Fibroblast of pulmonary artery (primary cell): ENCODE measurements around the gene SLC2A6.
A peak's percentile ranks its signal among the peaks of the same experiment; 100 is the strongest.

ENCODE experiments used
- DNase-seq: peaks from one replicate; pipeline ENCODE4 v3.0.0-alpha.2; 2010; ENCODE audit warnings: low read depth
- H3K4me3 ChIP-seq: replicated peaks from 2 replicates; pipeline ENCODE4 v1.5.1; 2011; ENCODE audit warnings: low read depth, mild to moderate bottlenecking, control low read depth, low read length, moderate library complexity
- TF ChIP-seq, protein P1 (sequence below): IDR thresholded peaks from 2 replicates; pipeline ENCODE4 v1.5.1; 2011; ENCODE audit warnings: mild to moderate bottlenecking, control low read depth, low read length, inconsistent platforms; ENCODE audit errors: missing control alignments

Gene SLC2A6

DNA sequence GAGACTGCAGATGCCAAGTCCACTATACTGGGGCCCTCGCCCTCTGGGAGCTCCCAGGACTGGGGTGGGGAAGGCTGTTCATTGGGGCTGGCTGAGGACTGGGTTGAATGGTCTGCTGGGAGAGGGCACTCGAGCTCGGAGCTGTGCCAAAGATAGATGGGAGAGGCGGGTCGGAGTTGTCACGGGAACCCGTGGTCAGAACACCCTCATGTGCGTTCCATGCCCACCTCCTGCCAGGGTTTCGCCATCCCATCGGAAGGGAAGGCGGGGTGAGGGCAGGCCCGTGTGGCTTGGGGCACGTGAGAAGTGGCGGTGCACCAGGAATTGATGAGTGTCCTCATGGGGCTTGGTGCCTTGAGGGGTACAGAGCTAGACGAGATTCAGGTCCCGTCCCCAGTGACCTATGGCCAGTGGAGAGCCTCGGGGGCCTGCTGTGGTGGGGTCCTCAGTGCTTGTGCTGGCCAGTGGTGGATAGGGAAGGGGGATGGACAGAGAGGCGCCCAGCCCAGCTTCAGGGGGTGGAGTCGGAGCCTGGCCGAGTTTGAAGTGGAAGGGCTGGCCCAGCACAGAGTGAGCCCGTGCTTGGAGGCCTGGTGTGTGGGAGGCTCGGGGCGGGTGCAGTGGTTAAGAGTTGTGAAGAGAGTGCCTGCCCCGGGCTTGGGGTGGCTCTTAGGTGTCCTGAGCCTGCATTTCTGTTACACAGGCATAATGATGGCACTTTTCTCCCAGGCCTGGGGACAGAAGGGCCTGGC lies 14.9 kb downstream of the SLC2A6 start:
- DNase-seq, result peak; percentile 30
- TF ChIP-seq, protein P1, sequence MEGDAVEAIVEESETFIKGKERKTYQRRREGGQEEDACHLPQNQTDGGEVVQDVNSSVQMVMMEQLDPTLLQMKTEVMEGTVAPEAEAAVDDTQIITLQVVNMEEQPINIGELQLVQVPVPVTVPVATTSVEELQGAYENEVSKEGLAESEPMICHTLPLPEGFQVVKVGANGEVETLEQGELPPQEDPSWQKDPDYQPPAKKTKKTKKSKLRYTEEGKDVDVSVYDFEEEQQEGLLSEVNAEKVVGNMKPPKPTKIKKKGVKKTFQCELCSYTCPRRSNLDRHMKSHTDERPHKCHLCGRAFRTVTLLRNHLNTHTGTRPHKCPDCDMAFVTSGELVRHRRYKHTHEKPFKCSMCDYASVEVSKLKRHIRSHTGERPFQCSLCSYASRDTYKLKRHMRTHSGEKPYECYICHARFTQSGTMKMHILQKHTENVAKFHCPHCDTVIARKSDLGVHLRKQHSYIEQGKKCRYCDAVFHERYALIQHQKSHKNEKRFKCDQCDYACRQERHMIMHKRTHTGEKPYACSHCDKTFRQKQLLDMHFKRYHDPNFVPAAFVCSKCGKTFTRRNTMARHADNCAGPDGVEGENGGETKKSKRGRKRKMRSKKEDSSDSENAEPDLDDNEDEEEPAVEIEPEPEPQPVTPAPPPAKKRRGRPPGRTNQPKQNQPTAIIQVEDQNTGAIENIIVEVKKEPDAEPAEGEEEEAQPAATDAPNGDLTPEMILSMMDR, result no peak
- H3K4me3 ChIP-seq, result no peak overlapping the region

DNA sequence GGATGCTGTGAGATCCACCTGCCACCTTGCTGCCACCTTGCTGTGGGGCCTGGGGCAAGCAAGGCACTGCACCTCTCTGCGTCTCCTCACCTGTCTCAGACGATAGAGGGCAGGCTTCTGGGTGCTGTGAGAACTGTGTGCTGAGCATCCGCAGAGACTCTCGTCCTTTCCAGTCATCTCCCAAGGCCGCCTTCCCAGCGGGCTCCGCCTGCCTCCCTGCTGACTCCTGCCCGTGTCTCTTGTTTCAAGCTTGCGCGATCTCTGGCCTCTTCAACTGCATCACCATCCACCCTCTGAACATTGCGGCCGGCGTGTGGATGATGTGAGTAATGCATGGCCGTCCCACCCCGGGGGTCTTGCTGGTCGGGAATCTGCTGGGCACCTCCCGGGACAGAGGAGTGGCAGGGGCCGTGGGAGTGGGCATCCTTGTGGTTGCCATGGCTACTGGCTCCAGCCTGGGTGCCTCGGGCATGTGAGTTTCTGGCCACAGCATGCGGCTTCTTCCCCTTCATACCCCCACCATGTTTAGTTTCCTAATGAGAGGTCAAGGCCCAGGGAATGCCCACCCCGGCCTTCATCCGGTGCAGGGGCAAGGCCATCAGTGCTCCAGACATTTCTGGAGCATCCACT lies 15.6 kb downstream of the SLC2A6 start:
- no peak for DNase-seq
- no peak overlapping the region for H3K4me3 ChIP-seq
- TF ChIP-seq, protein P1, result no peak

DNA sequence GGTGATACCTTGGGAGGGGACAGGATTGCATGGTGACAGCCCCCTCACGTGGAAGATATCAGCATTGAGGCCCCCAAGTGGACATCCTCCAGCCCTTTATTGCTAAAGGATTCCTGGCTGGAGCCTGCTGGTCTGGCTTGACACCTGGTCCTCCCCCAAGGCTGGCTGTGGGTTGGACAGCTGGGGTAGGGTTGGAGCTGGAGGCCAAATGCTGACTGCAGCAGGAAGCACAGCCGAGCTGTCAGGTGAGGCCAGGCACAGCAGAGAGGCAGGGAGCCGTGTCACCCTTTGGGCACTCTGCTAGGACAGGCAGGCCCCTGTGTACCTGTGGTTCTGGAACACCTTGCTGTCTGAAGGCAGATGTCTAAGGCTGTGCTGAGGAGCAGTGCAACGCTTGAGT lies 16.9 kb downstream of the SLC2A6 start:
- TF ChIP-seq, protein P1, result no peak
- no peak overlapping the region for H3K4me3 ChIP-seq
- DNase-seq, result no peak

DNA sequence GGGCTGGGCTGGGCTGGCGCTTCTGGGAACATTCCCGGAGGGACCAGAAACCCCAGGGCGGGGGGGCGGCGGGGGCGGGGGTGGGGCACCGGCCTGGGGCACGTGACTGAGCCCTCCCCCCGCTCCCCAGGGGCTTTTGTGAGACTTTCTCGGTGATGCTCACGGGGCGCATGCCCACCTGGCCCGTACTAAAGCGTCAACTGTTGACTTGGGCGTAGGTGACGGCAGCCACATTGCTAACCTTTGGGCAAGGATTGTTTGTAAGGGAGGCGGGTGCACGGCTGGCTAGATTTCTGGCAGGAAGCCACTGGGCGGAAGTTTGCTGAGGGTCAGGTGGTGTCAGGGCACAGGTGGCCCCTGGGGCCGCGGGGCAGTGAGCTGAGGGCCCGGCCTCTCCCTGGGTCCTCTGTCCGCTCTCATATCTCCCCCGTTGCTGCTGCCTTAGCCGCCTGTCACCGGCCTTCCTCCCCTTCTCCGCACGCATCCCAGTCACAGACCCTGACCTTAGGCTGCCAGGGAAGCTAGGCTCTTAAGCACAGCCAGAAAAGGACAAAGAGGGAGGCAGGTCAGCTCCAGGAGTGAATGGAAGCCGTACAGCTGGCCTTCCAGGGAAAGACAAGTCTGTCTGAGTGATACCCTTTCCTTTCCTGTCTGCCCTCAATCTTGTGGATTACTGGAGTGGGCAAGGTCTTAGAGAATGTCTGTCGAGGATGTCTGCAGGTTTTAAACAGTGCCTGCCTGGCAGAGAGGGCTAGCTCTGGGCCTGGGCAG lies 18.3 kb downstream of the SLC2A6 start:
- H3K4me3 ChIP-seq, result peak overlapping the region; percentile 80
- peak; percentile 24 for DNase-seq
- TF ChIP-seq, protein P1, result no peak

DNA sequence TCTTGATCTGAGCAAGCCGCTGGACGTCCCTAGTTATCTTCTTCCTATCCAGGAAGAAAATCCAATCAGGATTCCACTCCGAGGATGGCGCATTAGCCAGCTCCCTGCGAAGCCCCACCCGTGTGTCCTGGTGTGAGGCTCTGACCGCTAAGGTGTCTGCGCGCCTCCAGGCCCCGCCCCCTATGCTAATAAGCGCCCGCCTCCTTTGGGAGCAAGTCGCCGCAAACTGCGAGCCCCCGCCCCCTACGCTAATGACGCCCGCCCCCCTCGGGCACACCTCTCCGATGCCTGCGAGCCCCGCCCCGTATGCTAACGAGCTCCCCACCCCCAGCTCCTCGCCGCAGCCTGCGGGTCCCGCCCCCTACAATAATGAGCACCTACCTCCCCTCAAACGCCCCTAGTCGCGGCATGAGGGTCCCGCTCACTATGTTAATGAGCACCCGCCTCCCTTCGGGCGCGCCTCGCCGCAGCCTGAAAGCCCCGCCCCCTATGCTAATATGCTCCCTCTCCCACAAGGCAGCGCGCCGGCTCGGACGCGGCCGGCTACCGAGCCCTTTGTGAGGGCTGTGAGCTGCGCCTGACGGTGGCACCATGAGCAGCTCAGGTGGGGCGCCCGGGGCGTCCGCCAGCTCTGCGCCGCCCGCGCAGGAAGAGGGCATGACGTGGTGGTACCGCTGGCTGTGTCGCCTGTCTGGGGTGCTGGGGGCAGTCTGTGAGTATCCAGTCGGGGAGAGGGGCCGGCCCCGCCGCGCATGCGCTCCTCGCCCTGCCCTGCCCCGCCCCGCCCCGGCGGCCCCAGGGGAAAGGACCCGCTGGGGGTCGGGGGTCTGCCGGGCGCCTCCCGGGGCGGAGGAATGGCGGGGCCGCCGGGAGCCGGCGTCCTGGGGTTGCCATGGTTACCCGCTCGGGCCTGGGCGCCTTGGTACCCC lies 19.2 kb downstream of the SLC2A6 start, which contains the start of gene CACFD1:
Gene CACFD1, plus strand, starts transcription at position 503 of the 929 bp plus-strand sequence. Its CDS starts 89 bp downstream, at position 592.
- H3K4me3 ChIP-seq, result peak within 1 kb of the TSS; percentile 80
- TF ChIP-seq, protein P1, result no peak
- peak; percentile 93 for DNase-seq
